ENCODE measurements around the gene DOCK10. TPM values are rescaled to one million over a fixed set of nuclear protein-coding genes. Genes with fewer than 3 reads are reported as not detected.

Gene DOCK10
- total and polyA plus RNA-seq, 2 donors (not counting 3 experiments of a cell fraction or from before 2014, with no cell fraction given) = 5.8 to 23.0 TPM

GRCh38 chr2:225074919-225075681 is 32.8 kb upstream of the DOCK10 start:
- ChIA-PET POLR2A (no interaction called here), CTCF (no interaction called here)
- H3K9me3 ChIP-seq (replicated peaks; ENCODE audit: control insufficient read depth, insufficient read depth, low read length) = no peaks in the 10 kb centered on the region
- H3K4me2 ChIP-seq (ENCODE audit: insufficient read depth, low read length) = no peak overlapping the region
- BruUV-seq (replicated peaks) = no TSS peak
- no peaks in the 10 kb centered on the region for H4K20me1 ChIP-seq (replicated peaks; ENCODE audit: control insufficient read depth, extremely low read depth, insufficient read depth, low read length)
- dilution Hi-C loops (cut with MboI; ENCODE audit: extremely low pct_ligation_motif_present, low sequenced_read_pairs) = no loop called here
- no peak for FAIRE-seq
- H3K36me3 ChIP-seq (ENCODE audit: control insufficient read depth in 2 of 2, extremely low read depth in 1 of 2, insufficient read depth in 2 of 2, low read length in 2 of 2) = no peaks in the 10 kb centered on the region
- no peaks in the 10 kb centered on the region for H3K79me2 ChIP-seq (ENCODE audit: control insufficient read depth, insufficient read depth, low read length)
- no peak overlapping the region for H3K4me3 ChIP-seq (replicated peaks in 1 of 3; ENCODE audit: insufficient read depth in 1 of 3, low read depth in 1 of 3, low read length in 3 of 3)
- intact Hi-C loops (cut with micrococcal nuclease) = no loop called here
- no peak for DNase-seq (ENCODE audit: low read depth, low spot score)
- H3K27ac ChIP-seq (ENCODE audit: insufficient read depth, low read depth, low read length) = no peak overlapping the region
- H3K9me1 ChIP-seq (replicated peaks; ENCODE audit: control insufficient read depth, extremely low read depth, insufficient read depth, low read length) = no peaks in the 10 kb centered on the region
- H3K4me1 ChIP-seq (ENCODE audit: control insufficient read depth, extremely low read depth, insufficient read depth, low read length) = no peaks in the 10 kb centered on the region
- H3K9ac ChIP-seq (replicated peaks; ENCODE audit: extremely low read depth, insufficient read depth, low read length) = no peak overlapping the region
- TF ChIP-seq JUN (IDR thresholded peaks at IDR 0.05; ENCODE audit: borderline replicate concordance, insufficient read depth, insufficient read length, low read depth) = no peak
- TF ChIP-seq MAX (IDR thresholded peaks at IDR 0.05; ENCODE audit: insufficient read depth, insufficient read length) = no peak
- TF ChIP-seq GATA2 (IDR thresholded peaks at IDR 0.05; ENCODE audit: insufficient read depth, insufficient read length, low read depth, low read length) = no peak
- TF ChIP-seq CTCF (IDR thresholded peaks at IDR 0.05; ENCODE audit: extremely low read depth in 1 of 2, insufficient read depth in 1 of 2, low read depth in 1 of 2, low read length in 2 of 2) = no peak
- no peak for TF ChIP-seq EZH2 (IDR thresholded peaks at IDR 0.05; ENCODE audit: borderline replicate concordance, low read depth, low read length, severe bottlenecking)
- no peak for TF ChIP-seq POLR2A (IDR thresholded peaks at IDR 0.05; ENCODE audit: low read depth, low read length)
- TF ChIP-seq POLR2AphosphoS5 (IDR thresholded peaks at IDR 0.05; ENCODE audit: insufficient read depth, low read depth, low read length) = no peak
- no peak for TF ChIP-seq FOS (IDR thresholded peaks at IDR 0.05; ENCODE audit: borderline replicate concordance, insufficient read depth, low read length)
- TF ChIP-seq MYC (IDR thresholded peaks at IDR 0.05; ENCODE audit: low read depth, low read length) = no peak
- peaks cover 0 to 7% of the 10 kb centered on the region in 2 experiments for H3K27me3 ChIP-seq (ENCODE audit: control insufficient read depth in 2 of 2, insufficient read depth in 2 of 2, low read length in 2 of 2)
- H2AFZ ChIP-seq (ENCODE audit: low read depth, low read length) = no peak overlapping the region
